HG03378 (cell line): Measurements from ENCODE around the gene TRAPPC14.

Experiments used
- ATAC-seq: cut with Tn5 transposase; IDR thresholded peaks from one replicate; pipeline ENCODE4 v1.9.1; 2021; ENCODE audit warnings: mild to moderate bottlenecking, moderate library complexity; ENCODE audit not compliant: unreplicated experiment

TRAPPC14 gene

GRCh38 chr7:100126931-100127865 is 31.3 kb downstream of the TRAPPC14 start, which contains the start of gene MBLAC1:
MBLAC1 (plus strand) TSS chr7:100126967; CDS start chr7:100127396, 429 bp downstream.
- ATAC-seq: peak; percentile 55

- peak; percentile 23 for ATAC-seq
Measured at GRCh38 chr7:100126239-100126930, 32.1 kb downstream of the TRAPPC14 start.

GRCh38 chr7:100124301-100125230 is 34.0 kb downstream of the TRAPPC14 start:
- no peak for ATAC-seq

- no peak for ATAC-seq
Measured at GRCh38 chr7:100122568-100122967, 36.0 kb downstream of the TRAPPC14 start.

- ATAC-seq: no peak
Measured at GRCh38 chr7:100122067-100122466, 36.5 kb downstream of the TRAPPC14 start.

GRCh38 chr7:100120733-100121036 is 37.8 kb downstream of the TRAPPC14 start:
- no peak for ATAC-seq

DNA sequence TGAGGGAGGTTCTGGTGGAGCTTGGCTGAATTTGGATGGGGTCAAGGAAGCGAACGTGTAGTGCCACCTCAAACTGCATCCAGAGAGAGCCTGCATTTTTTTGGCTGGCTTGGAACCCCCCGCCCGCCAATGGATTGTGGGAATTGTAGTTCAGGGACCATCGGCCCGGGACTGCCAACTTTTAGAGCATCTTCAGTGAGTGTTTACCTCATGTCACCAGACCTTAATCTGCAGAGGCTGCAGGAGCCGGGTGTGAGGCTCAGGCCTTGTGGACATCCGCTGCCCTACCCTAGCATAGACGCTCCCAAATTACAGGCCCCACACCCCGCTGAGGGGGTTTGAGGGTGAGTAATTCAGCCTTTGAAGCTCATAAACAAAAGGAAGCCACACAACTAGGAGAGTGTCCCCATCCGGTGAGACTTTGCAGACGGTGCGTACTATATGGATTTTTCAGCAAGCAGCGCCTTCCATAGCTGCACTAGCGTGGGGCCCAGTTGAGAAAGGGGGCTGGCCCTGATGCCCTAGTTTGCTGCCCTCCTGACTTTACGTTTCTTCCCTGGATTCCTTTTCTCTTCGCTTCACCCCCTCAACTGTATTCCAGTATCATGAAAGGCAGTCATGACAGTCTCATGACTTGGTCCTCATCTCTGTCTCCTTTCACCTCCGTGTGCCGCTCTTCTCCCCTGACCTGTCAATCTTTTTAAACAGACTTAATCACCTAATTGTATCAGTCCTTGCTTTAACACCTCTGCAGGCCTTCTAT is 38.4 kb downstream of the TRAPPC14 start:
- ATAC-seq: peak; percentile 33

- peak; percentile 71 for ATAC-seq
Measured at GRCh38 chr7:100119072-100119969, 39.2 kb downstream of the TRAPPC14 start, which contains the start of the genes CNPY4 and TAF6. CNPY4 (plus strand) TSS chr7:100119634; CDS start chr7:100119745, 111 bp downstream. TAF6 (minus strand) TSS chr7:100119358; CDS start chr7:100114209, 5,149 bp downstream.

GRCh38 chr7:100118388-100119071 is 40.0 kb downstream of the TRAPPC14 start:
- no peak for ATAC-seq

DNA sequence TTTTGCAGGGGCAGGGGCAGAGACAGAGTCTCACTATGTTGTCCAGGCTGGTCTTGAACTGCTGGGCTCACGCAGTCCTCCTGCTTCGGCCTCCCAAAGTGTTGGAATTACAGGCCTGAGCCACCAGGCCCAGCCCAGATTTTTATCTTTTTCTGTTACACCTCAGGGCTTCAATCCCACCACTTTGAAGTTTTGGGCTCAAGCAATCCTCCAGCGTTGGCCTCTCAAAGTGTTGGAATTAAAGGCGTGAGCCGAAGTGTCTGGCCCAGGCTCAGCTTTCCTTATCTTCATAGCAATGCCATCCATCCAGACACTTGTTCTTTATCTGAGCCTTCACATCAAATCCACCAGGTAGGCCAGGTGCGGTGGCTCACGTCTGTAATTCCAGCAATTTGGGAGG is 43.5 kb downstream of the TRAPPC14 start:
- no peak for ATAC-seq

- ATAC-seq: no peak
Measured at GRCh38 chr7:100111914-100112313, 46.6 kb downstream of the TRAPPC14 start.

GRCh38 chr7:100111156-100111555 is 47.4 kb downstream of the TRAPPC14 start:
- ATAC-seq: no peak

GRCh38 chr7:100109521-100110163 is 48.9 kb downstream of the TRAPPC14 start:
- no peak for ATAC-seq

- no peak for ATAC-seq
Measured at GRCh38 chr7:100107890-100108289, 50.6 kb downstream of the TRAPPC14 start.

DNA sequence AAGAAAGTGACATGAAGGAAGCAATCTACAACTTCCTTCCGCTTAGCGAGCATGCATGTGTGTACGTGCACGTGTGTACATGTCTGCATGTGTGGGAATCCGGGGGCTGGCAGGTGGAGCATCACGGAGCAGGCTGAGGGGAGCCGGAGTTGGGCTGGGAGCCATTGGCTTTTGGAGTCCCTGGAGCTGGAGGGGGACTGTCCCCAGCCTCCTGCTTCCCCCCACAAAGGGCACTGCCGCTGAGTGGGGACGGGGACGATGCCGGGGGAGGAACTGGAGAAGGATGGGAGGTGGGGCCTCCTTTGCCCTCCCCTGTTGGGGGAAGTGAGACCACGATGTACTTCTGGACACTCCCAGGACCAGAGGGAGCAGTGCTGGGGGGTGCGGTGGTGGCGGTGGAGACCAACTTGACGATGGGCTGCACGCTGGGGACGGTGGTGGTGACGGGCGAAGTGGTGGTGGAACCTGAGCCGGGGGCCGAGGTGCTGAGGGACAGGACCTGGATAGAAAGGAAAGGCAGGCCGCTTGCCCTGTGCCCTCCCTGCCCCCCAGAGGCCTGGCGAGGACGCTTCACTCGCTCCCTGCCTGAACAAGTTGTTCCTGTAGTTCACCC is 51.3 kb downstream of the TRAPPC14 start:
- ATAC-seq: no peak

- ATAC-seq: no peak
Measured at GRCh38 chr7:100106633-100107032, 51.9 kb downstream of the TRAPPC14 start.

DNA sequence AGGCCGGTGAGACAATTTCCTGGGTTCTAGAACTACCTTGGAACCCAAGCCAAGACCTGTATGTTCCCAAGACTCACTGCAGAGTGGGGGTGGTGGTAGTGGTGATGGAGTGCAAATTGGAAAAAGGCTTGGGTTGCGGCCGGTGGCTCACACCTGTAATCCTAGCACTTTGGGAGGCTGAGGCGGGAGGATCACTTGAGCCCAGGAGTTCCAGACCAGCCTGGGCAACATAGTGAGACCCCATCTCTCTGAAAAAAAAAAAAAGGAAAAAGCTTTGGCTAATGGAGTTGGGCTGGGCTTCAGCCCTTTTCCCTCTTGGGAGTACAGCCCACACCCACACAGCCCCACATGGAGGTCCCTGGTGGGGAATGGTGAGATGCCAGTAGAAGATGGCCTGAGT is 53.0 kb downstream of the TRAPPC14 start:
- no peak for ATAC-seq
